HL-60 (cell line): ENCODE data around the gene CNTNAP2.

ENCODE experiments used
- CTCF ChIP-seq: IDR thresholded peaks from one replicate; pipeline ENCODE4 v1.5.1; 2011; ENCODE audit warnings: low read length, control low read depth, inconsistent platforms; ENCODE audit not compliant: insufficient read depth
- POLR2AphosphoS5 ChIP-seq: IDR thresholded peaks from 2 replicates; pipeline ENCODE4 v1.6.1; 2012; ENCODE audit warnings: low read depth

GRCh38 chr7:147068842-147069241 lies 952.2 kb downstream of the CNTNAP2 start:
- TF ChIP-seq CTCF: no peak
- no peak for TF ChIP-seq POLR2AphosphoS5
